SK-N-SH treated with all-trans-retinoic acid at 6 μM for 48 hours (cell line): ENCODE results near the gene NLRP7.
"Not testable (repeated sequence)": the region's sequence is repeated elsewhere in the genome, so short reads cannot be mapped to it uniquely, and the experiment has no call there.

Experiments
- ATAC-seq: fragments of 200-7000 bp; cut with Tn5 transposase; 3 replicates; pipeline ENCODE4 v1.9.1; 2020; ENCODE audit warnings: mild to moderate bottlenecking, moderate library complexity
- BACH2 ChIP-seq: fragments of 250-450 bp; sonication (Bioruptor Pico); IDR thresholded peaks from 2 replicates; pipeline ENCODE4 v1.9.0; 2021; ENCODE audit warnings: mild to moderate bottlenecking, borderline replicate concordance
- CREB5 ChIP-seq: fragments of 250-450 bp; sonication (Bioruptor Pico); IDR thresholded peaks from 2 replicates; pipeline ENCODE4 v1.5.1; 2020; ENCODE audit warnings: low read depth, mild to moderate bottlenecking, moderate library complexity
- CSDC2 ChIP-seq: fragments of 250-450 bp; sonication (Bioruptor Pico); IDR thresholded peaks from 2 replicates; pipeline ENCODE4 v1.5.0; 2020; ENCODE audit warnings: mild to moderate bottlenecking, moderate library complexity
- GLIS3 ChIP-seq: fragments of 250-450 bp; sonication (Bioruptor Pico); IDR thresholded peaks from 2 replicates; pipeline ENCODE4 v1.5.0; 2020; ENCODE audit warnings: mild to moderate bottlenecking, moderate library complexity
- ISL1 ChIP-seq: fragments of 250-450 bp; sonication (Bioruptor Pico); IDR thresholded peaks from 2 replicates; pipeline ENCODE4 v2.1.2; 2022; ENCODE audit warnings: mild to moderate bottlenecking, moderate library complexity
- PATZ1 ChIP-seq: fragments of 250-450 bp; sonication (Bioruptor Pico); IDR thresholded peaks from 2 replicates; pipeline ENCODE4 v1.8.0; 2020; ENCODE audit warnings: mild to moderate bottlenecking, moderate library complexity, borderline replicate concordance
- POU6F1 ChIP-seq: fragments of 250-450 bp; sonication (Bioruptor Pico); IDR thresholded peaks from 2 replicates; pipeline ENCODE4 v1.8.0; 2021; ENCODE audit warnings: low read depth, mild to moderate bottlenecking, moderate library complexity, borderline replicate concordance
- PPARA ChIP-seq: fragments of 250-450 bp; sonication (Bioruptor Pico); IDR thresholded peaks from 2 replicates; pipeline ENCODE4 v1.5.0; 2020; ENCODE audit warnings: mild to moderate bottlenecking, borderline replicate concordance
- TCF4 ChIP-seq: fragments of 250-450 bp; sonication (Bioruptor Pico); IDR thresholded peaks from 2 replicates; pipeline ENCODE4 v1.8.0; 2021; ENCODE audit warnings: mild to moderate bottlenecking, moderate library complexity, borderline replicate concordance
- TOX ChIP-seq: fragments of 250-450 bp; sonication (Bioruptor Pico); IDR thresholded peaks from 2 replicates; pipeline ENCODE4 v1.8.0; 2021; ENCODE audit warnings: mild to moderate bottlenecking, moderate library complexity, borderline replicate concordance
- TSHZ2 ChIP-seq: fragments of 250-450 bp; sonication (Bioruptor Pico); IDR thresholded peaks from 2 replicates; pipeline ENCODE4 v1.5.0; 2020; ENCODE audit warnings: mild to moderate bottlenecking, moderate library complexity
- ZC3H10 ChIP-seq: fragments of 250-450 bp; sonication (Bioruptor Pico); IDR thresholded peaks from 2 replicates; pipeline ENCODE4 v1.5.1; 2021; ENCODE audit warnings: mild to moderate bottlenecking, moderate library complexity
- ZFP30 ChIP-seq: fragments of 450-650 bp; formaldehyde crosslinking; IDR thresholded peaks from 2 replicates; pipeline ENCODE4 v1.5.0; 2022; ENCODE audit warnings: mild to moderate bottlenecking, moderate library complexity
- ZNF70 ChIP-seq: fragments of 450-650 bp; formaldehyde crosslinking; IDR thresholded peaks from 2 replicates; pipeline ENCODE4 v1.5.0; 2020; ENCODE audit warnings: mild to moderate bottlenecking, moderate library complexity

NLRP7 gene

GRCh38 chr19:54905803-54906511 is 41.4 kb downstream of the NLRP7 start, which contains the start of gene NCR1 (continued):
- TF ChIP-seq TSHZ2 (no peak), ZNF70 (no peak)

- TF ChIP-seq GLIS3 (CRISPR knock-in tag) (no peak), PPARA (CRISPR knock-in tag) (no peak), TCF4 (CRISPR knock-in tag) (no peak), CSDC2 (no peak), TOX (CRISPR knock-in tag) (no peak), TSHZ2 (no peak), POU6F1 (no peak)
- TF ChIP-seq, all 23 proteins: peak for 0
Measured at GRCh38 chr19:54905421-54905802, 41.9 kb downstream of the NLRP7 start.

GRCh38 chr19:54904261-54904660 is 43.1 kb downstream of the NLRP7 start:
- ATAC-seq, result not testable (repeated sequence)

More at GRCh38 chr19:54905421-54905802, 41.9 kb downstream of the NLRP7 start:
- ATAC-seq, result no peak

- ATAC-seq, result no peak
- no peak for TF ChIP-seq POU6F1
Measured at GRCh38 chr19:54903303-54903702, 44.0 kb downstream of the NLRP7 start.

- TF ChIP-seq PATZ1 (CRISPR knock-in tag) (no peak), CREB5 (CRISPR knock-in tag) (no peak), BACH2 (CRISPR knock-in tag) (no peak), TSHZ2 (no peak), PPARA (CRISPR knock-in tag) (no peak), ISL1 (CRISPR knock-in tag) (no peak), ZFP30 (no peak), ZC3H10 (CRISPR knock-in tag) (no peak)
- ATAC-seq, result no peak
Measured at GRCh38 chr19:54902061-54902460, 45.3 kb downstream of the NLRP7 start.

GRCh38 chr19:54901153-54901552 is 46.2 kb downstream of the NLRP7 start:
- not testable (repeated sequence) for ATAC-seq

- ATAC-seq, result not testable (repeated sequence)
Measured at GRCh38 chr19:54899646-54900045, 47.7 kb downstream of the NLRP7 start.
